Common myeloid progenitor, CD34-positive (primary cell): ENCODE results near the gene CLEC2B.
A peak's percentile ranks its signal among the peaks of the same experiment; 100 is the strongest.

Source experiments
- CTCF ChIA-PET: fragments of 350-600 bp; sonication (Branson Sonifier 250); formaldehyde crosslinking; loops from one replicate; lab custom pipeline; 2021; ENCODE audit warnings: antibody characterized with exemption; lab: Charles Lee
- POLR2A ChIA-PET: fragments of 350-600 bp; sonication (Branson Sonifier 250); formaldehyde crosslinking; loops from one replicate; lab custom pipeline; 2021; ENCODE audit warnings: antibody characterized with exemption; lab: Charles Lee
- DNase-seq, 3 donors: peaks; one replicate each; pipeline versions ENCODE4 v3.0.0 to v3.0.0-alpha.2; 2013
- H3K27ac ChIP-seq, 2 experiments: 1 replicate in 1 of 2; 2 replicates in 1 of 2; pipeline ENCODE4 v1.7.0; 2013; ENCODE audit warnings: inconsistent platforms in 2 of 2, low read length in 2 of 2, mild to moderate bottlenecking in 2 of 2, low read depth in 1 of 2, moderate library complexity in 1 of 2; ENCODE audit not compliant: severe bottlenecking in 2 of 2, insufficient read depth in 1 of 2, poor library complexity in 1 of 2
- H3K27me3 ChIP-seq, 5 experiments: replicated peaks in 2 of 5; 1 replicate in 3 of 5; 2 replicates in 2 of 5; pipeline versions ENCODE4 v1.6.1 to v1.7.0; 2013; ENCODE audit warnings: low read length in 4 of 5, mild to moderate bottlenecking in 2 of 5, moderate library complexity in 2 of 5, inconsistent platforms in 1 of 5; ENCODE audit not compliant: insufficient read depth in 5 of 5, control insufficient read depth in 4 of 5
- H3K36me3 ChIP-seq, 4 experiments: 1 replicate in 2 of 4; 2 replicates in 2 of 4; pipeline versions ENCODE4 v1.6.1 to v1.7.0; 2013; ENCODE audit warnings: low read length in 3 of 4, control low read depth in 1 of 4, mild to moderate bottlenecking in 1 of 4; ENCODE audit not compliant: control insufficient read depth in 4 of 4, insufficient read depth in 4 of 4
- H3K4me1 ChIP-seq, 4 experiments: 1 replicate in 3 of 4; 2 replicates in 1 of 4; pipeline versions ENCODE4 v1.6.1 to v1.7.1; 2013; ENCODE audit warnings: low read length in 3 of 4, mild to moderate bottlenecking in 3 of 4, control low read depth in 1 of 4, inconsistent platforms in 1 of 4, moderate library complexity in 1 of 4; ENCODE audit not compliant: control insufficient read depth in 4 of 4, insufficient read depth in 4 of 4; ENCODE audit errors: control extremely low read depth in 1 of 4
- H3K4me3 ChIP-seq, 7 experiments: 1 replicate in 4 of 7; 2 replicates in 3 of 7; pipeline versions ENCODE4 v1.5.1 to v1.7.0; 2013; ENCODE audit warnings: mild to moderate bottlenecking in 7 of 7, low read length in 6 of 7, moderate library complexity in 6 of 7, inconsistent platforms in 2 of 7, low read depth in 2 of 7, control low read depth in 1 of 7; ENCODE audit not compliant: insufficient read depth in 4 of 7, control insufficient read depth in 1 of 7; ENCODE audit errors: extremely low read depth in 1 of 7
- H3K9me3 ChIP-seq, 5 experiments: 1 replicate in 4 of 5; 2 replicates in 1 of 5; pipeline versions ENCODE4 v1.6.1 to v1.7.1; 2013; ENCODE audit warnings: low read length in 4 of 5, mild to moderate bottlenecking in 2 of 5, inconsistent platforms in 1 of 5, low read depth in 1 of 5, moderate library complexity in 1 of 5; ENCODE audit not compliant: control insufficient read depth in 4 of 5, insufficient read depth in 2 of 5; ENCODE audit errors: control extremely low read depth in 1 of 5
- WGBS: methylation state at CpG from one replicate; pipeline ENCODE4 v1.1.5; 2013; ENCODE audit not compliant: insufficient coverage; 5-methylcytosine and 5-hydroxymethylcytosine counted together

Gene CLEC2B

GRCh38 chr12:9872162-9872561 lies 3.0 kb upstream of the CLEC2B start:
- CTCF ChIA-PET: interaction anchor here (0.8 to 2.4 kb wide), 6 partner anchors 8 to 57 kb away, joined by 3 to 10 read pairs (median 3); no protein-coding TSS in a partner anchor
- DNase-seq: peak in 2 of 3 donors; percentile 46 to 64
- Histone ChIP-seq H3K4me3 (peak overlapping the region in 2 of 7 experiments; percentile 8 to 40), H3K9me3 (no peaks in the 10 kb centered on the region), H3K27me3 (no peaks in the 10 kb centered on the region), H3K4me1 (peaks cover 14 to 27% (median 15%) of the 10 kb centered on the region in 4 experiments), H3K27ac (peak overlapping the region in 1 of 2 experiments; percentile 98), H3K36me3 (no peaks in the 10 kb centered on the region)
- POLR2A ChIA-PET: interaction anchor here (0.6 to 0.9 kb wide), 4 partner anchors 11 to 135 kb away, joined by 3 to 4 read pairs (median 3); no protein-coding TSS in a partner anchor
- no CpG with 5 or more reads among the region's 3 CpGs for WGBS

- peak overlapping the region in 6 of 7 experiments; percentile 71 to 99 (median 86) for H3K4me3 ChIP-seq
- peaks cover 17 to 35% (median 24%) of the 10 kb centered on the region in 4 experiments for H3K4me1 ChIP-seq
- no peaks in the 10 kb centered on the region for H3K9me3 ChIP-seq
- ChIA-PET CTCF (interaction anchor here (1.4 kb wide), 1 partner anchor 16 kb away, joined by 4 read pairs; no protein-coding TSS in a partner anchor), POLR2A (no interaction called here)
- no peaks in the 10 kb centered on the region for H3K36me3 ChIP-seq
- peak in 2 of 3 donors; percentile 38 to 53 for DNase-seq
- no peaks in the 10 kb centered on the region for H3K27me3 ChIP-seq
- no CpG with 5 or more reads among the region's 2 CpGs for WGBS
- peak overlapping the region; percentile 94 to 98 for H3K27ac ChIP-seq
Observed at GRCh38 chr12:9870286-9870866, 1.2 kb upstream of the CLEC2B start.

DNA sequence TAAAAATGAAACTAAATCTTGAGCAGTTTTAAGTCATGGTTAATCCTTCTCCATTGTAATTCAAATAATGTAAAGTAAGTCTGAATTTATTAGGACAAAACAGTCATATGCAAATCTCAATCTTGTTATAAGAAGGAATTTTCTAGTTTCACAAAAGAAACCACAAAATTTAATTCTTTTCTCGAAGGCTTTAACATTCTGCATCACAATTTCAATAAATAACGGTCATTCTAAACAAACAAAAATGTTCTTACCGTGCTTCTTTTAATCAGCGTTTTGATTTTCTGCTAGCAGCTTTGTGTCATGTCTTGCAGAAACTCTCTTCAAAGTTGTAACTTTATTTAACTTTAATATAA lies 225 bp downstream of the CLEC2B start:
- WGBS: 0% methylated on average over 3 of the region's 4 CpGs
- Histone ChIP-seq H3K4me1 (peaks cover 17 to 39% (median 31%) of the 10 kb centered on the region in 4 experiments), H3K36me3 (peaks cover 0 to 6% (median 1%) of the 10 kb centered on the region in 4 experiments), H3K27me3 (no peaks in the 10 kb centered on the region), H3K27ac (peak overlapping the region; percentile 94 to 98), H3K9me3 (peaks cover 0 to 4% (median 0%) of the 10 kb centered on the region in 5 experiments), H3K4me3 (peak overlapping the region in 6 of 7 experiments; percentile 71 to 99 (median 86))
- ChIA-PET POLR2A (no interaction called here), CTCF (interaction anchor here (0.8 to 1.9 kb wide), 3 partner anchors 31 to 55 kb away, joined by 3 to 7 read pairs (median 4); no protein-coding TSS in a partner anchor)
- DNase-seq: no peak

DNA sequence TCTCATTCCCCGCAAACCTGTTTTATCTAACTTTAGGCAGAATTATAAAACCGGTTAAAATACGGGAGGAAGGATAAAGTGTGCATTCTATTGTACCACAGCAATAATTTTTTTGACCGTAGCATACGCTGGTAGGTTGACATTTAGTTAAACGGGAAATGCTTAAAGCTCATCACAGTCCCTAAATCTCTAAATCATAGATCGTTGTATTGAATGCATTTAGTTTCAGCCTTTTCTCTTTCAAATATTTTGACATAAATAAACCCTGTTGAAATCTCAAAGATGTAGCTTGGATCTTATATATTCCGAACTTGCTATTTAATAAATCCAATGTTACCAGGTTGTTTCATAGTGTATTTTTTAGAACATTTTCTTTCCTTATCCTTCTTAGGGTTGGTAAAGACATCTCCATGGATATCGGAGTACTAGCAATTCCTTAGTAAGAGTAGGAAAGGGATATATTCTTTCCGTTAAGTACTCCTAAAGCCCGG lies 798 bp downstream of the CLEC2B start:
- ChIA-PET POLR2A (no interaction called here), CTCF (interaction anchor here (0.8 to 1.9 kb wide), 4 partner anchors 21 to 54 kb away, joined by 3 to 7 read pairs (median 4); no protein-coding TSS in a partner anchor)
- H3K27me3 ChIP-seq: no peaks in the 10 kb centered on the region
- WGBS: no CpG with 5 or more reads among the region's 11 CpGs
- H3K27ac ChIP-seq: peak overlapping the region; percentile 94 to 98
- H3K4me3 ChIP-seq: peak overlapping the region in 6 of 7 experiments; percentile 71 to 99 (median 86)
- peak in 2 of 3 donors; percentile 33 to 43 for DNase-seq
- H3K9me3 ChIP-seq: peaks cover 0 to 10% (median 0%) of the 10 kb centered on the region in 5 experiments
- peaks cover 0 to 10% (median 1%) of the 10 kb centered on the region in 4 experiments for H3K36me3 ChIP-seq
- peaks cover 17 to 39% (median 31%) of the 10 kb centered on the region in 4 experiments for H3K4me1 ChIP-seq

DNA sequence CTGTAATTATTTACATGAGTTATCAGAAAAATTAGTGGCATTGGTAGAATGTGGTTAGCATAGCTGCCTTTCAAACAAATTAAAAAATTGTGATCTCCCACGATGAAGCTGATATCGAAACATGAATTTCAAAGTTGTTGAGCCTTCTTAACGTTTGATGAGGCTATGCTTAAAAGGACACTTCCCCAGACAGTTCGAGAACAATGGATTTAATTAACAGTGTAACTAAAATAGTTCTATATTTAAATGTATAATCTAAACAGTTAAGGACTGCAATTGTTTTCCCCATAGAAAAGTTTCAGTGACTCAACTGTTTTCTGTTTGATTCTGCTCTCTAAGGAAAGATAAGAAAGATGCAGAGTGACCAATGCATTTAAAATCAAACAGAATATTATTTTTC lies 1.6 kb downstream of the CLEC2B start:
- peaks cover 17 to 36% (median 31%) of the 10 kb centered on the region in 4 experiments for H3K4me1 ChIP-seq
- H3K4me3 ChIP-seq: peak overlapping the region in 6 of 7 experiments; percentile 63 to 99 (median 86)
- peak overlapping the region; percentile 76 to 98 for H3K27ac ChIP-seq
- peaks cover 0 to 18% (median 3%) of the 10 kb centered on the region in 5 experiments for H3K9me3 ChIP-seq
- CTCF ChIA-PET: interaction anchor here (0.6 to 2.2 kb wide), 7 partner anchors 13 to 1881 kb away, joined by 3 to 6 read pairs (median 4); no protein-coding TSS in a partner anchor
- peaks cover 2 to 19% (median 5%) of the 10 kb centered on the region in 4 experiments for H3K36me3 ChIP-seq
- WGBS: 0% methylated on average over 2 of the region's 4 CpGs
- H3K27me3 ChIP-seq: no peaks in the 10 kb centered on the region
- POLR2A ChIA-PET: interaction anchor here (0.7 kb wide), 1 partner anchor 220 kb away, joined by 5 read pairs; no protein-coding TSS in a partner anchor
- DNase-seq: peak in 1 of 3 donors; percentile 18

- Histone ChIP-seq H3K9me3 (peaks cover 0 to 19% (median 3%) of the 10 kb centered on the region in 5 experiments), H3K36me3 (peaks cover 2 to 23% (median 5%) of the 10 kb centered on the region in 4 experiments), H3K4me3 (peak overlapping the region in 6 of 7 experiments; percentile 63 to 99 (median 86)), H3K27me3 (no peaks in the 10 kb centered on the region), H3K27ac (peak overlapping the region; percentile 76 to 98), H3K4me1 (peaks cover 12 to 35% (median 27%) of the 10 kb centered on the region in 4 experiments)
- WGBS: 0% methylated on average over 2 of the region's 4 CpGs
- peak in 1 of 3 donors; percentile 13 for DNase-seq
- ChIA-PET CTCF (interaction anchor here (0.6 to 2.2 kb wide), 6 partner anchors 12 to 1882 kb away, joined by 3 to 6 read pairs (median 4); no protein-coding TSS in a partner anchor), POLR2A (interaction anchor here (0.6 kb wide), 1 partner anchor 67 kb away, joined by 3 read pairs; no protein-coding TSS in a partner anchor)
Observed at GRCh38 chr12:9866860-9867269, 2.3 kb downstream of the CLEC2B start.
